Endothelial cell of umbilical vein (primary cell): Measurements from ENCODE around the gene PHLPP1.

Experiments
- EZH2 ChIP-seq: IDR thresholded peaks from 2 replicates; pipeline ENCODE4 v1.6.1; 2012; ENCODE audit warnings: borderline replicate concordance, low read depth, mild to moderate bottlenecking, moderate library complexity, low read length, inconsistent platforms; ENCODE audit not compliant: severe bottlenecking
- JUN ChIP-seq: IDR thresholded peaks from 2 replicates; pipeline ENCODE4 v1.6.1; 2011; ENCODE audit warnings: borderline replicate concordance, low read depth; ENCODE audit not compliant: insufficient read length, insufficient read depth
- POLR2A ChIP-seq: IDR thresholded peaks from 2 replicates; pipeline ENCODE4 v1.6.1; 2012; ENCODE audit warnings: low read depth, mild to moderate bottlenecking, control low read depth, low read length
- POLR2AphosphoS5 ChIP-seq: IDR thresholded peaks from 2 replicates; pipeline ENCODE4 v1.6.1; 2012; ENCODE audit warnings: low read depth, mild to moderate bottlenecking, control low read depth, low read length, moderate library complexity; ENCODE audit not compliant: insufficient read depth
- TF ChIP-seq, protein P1 (sequence below), 2 donors: IDR thresholded peaks; 1 replicate in 1 of 2; 2 replicates in 1 of 2; pipeline ENCODE4 v1.5.1; 2011; ENCODE audit warnings: low read length in 2 of 2, mild to moderate bottlenecking in 2 of 2, moderate library complexity in 2 of 2, control low read depth in 1 of 2, inconsistent platforms in 1 of 2, low read depth in 1 of 2; ENCODE audit not compliant: insufficient read depth in 1 of 2; ENCODE audit errors: extremely low read depth in 1 of 2
- TF ChIP-seq, protein P2 (sequence below): IDR thresholded peaks from 2 replicates; pipeline ENCODE4 v1.6.1; 2011; ENCODE audit not compliant: insufficient read depth, insufficient read length

DNA sequence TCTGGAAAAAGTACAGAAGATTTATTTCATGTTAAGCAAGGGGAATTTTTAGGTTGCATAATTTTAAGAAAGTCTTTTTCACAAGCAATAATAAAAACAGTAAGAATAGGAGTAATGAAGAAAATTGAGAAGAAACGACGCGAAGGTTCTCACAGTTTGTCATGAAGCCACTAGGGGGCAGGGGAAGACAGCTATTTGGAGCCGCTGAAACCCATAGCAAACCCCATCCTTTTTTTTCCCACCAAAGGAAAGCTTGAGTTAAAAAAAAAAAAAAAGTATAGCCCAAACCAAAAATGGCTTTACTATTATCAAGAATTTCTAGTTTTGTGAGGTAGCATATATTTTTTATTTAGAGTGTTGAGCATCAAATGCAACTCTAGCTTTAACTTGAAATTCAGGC, 300.9 kb downstream of the PHLPP1 start:
- TF ChIP-seq EZH2, result no peak
- TF ChIP-seq POLR2AphosphoS5, result no peak
- TF ChIP-seq, protein P1, sequence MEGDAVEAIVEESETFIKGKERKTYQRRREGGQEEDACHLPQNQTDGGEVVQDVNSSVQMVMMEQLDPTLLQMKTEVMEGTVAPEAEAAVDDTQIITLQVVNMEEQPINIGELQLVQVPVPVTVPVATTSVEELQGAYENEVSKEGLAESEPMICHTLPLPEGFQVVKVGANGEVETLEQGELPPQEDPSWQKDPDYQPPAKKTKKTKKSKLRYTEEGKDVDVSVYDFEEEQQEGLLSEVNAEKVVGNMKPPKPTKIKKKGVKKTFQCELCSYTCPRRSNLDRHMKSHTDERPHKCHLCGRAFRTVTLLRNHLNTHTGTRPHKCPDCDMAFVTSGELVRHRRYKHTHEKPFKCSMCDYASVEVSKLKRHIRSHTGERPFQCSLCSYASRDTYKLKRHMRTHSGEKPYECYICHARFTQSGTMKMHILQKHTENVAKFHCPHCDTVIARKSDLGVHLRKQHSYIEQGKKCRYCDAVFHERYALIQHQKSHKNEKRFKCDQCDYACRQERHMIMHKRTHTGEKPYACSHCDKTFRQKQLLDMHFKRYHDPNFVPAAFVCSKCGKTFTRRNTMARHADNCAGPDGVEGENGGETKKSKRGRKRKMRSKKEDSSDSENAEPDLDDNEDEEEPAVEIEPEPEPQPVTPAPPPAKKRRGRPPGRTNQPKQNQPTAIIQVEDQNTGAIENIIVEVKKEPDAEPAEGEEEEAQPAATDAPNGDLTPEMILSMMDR (IDR thresholded peaks at IDR 0.05; ENCODE audit: extremely low read depth in 1 of 2, insufficient read depth in 1 of 2, low read depth in 1 of 2, low read length in 2 of 2), result peak; percentile 71 to 75
- TF ChIP-seq POLR2A, result no peak
- TF ChIP-seq, protein P2, sequence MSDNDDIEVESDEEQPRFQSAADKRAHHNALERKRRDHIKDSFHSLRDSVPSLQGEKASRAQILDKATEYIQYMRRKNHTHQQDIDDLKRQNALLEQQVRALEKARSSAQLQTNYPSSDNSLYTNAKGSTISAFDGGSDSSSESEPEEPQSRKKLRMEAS, result no peak
- no peak for TF ChIP-seq JUN
